ENCODE data around the gene GPR84. TPM values are rescaled to one million over a fixed set of nuclear protein-coding genes. Genes with fewer than 3 reads are reported as not detected.

Gene GPR84
- total and polyA plus RNA-seq, 2 donors (not counting 3 experiments of a cell fraction or from before 2014, with no cell fraction given): not detected

GRCh38 chr12:54368709-54369596 is 4.7 kb upstream of the GPR84 start:
- Histone ChIP-seq H3K36me3 (ENCODE audit: control insufficient read depth in 2 of 2, extremely low read depth in 1 of 2, insufficient read depth in 2 of 2, low read length in 2 of 2) (no peaks in the 10 kb centered on the region), H3K79me2 (ENCODE audit: control insufficient read depth, insufficient read depth, low read length) (no peaks in the 10 kb centered on the region), H3K4me1 (ENCODE audit: control insufficient read depth, extremely low read depth, insufficient read depth, low read length) (peaks cover 33% of the 10 kb centered on the region), H3K4me3 (replicated peaks in 1 of 3; ENCODE audit: insufficient read depth in 1 of 3, low read depth in 1 of 3, low read length in 3 of 3) (peak overlapping the region; percentile 6 to 39 (median 23)), H4K20me1 (replicated peaks; ENCODE audit: control insufficient read depth, extremely low read depth, insufficient read depth, low read length) (no peaks in the 10 kb centered on the region), H3K9ac (replicated peaks; ENCODE audit: extremely low read depth, insufficient read depth, low read length) (no peak overlapping the region), H3K9me3 (replicated peaks; ENCODE audit: control insufficient read depth, insufficient read depth, low read length) (no peaks in the 10 kb centered on the region), H2AFZ (ENCODE audit: low read depth, low read length) (peak overlapping the region; percentile 68), H3K27me3 (ENCODE audit: control insufficient read depth in 2 of 2, insufficient read depth in 2 of 2, low read length in 2 of 2) (no peaks in the 10 kb centered on the region), H3K9me1 (replicated peaks; ENCODE audit: control insufficient read depth, extremely low read depth, insufficient read depth, low read length) (no peaks in the 10 kb centered on the region), H3K4me2 (ENCODE audit: insufficient read depth, low read length) (peak overlapping the region; percentile 68), H3K27ac (ENCODE audit: insufficient read depth, low read depth, low read length) (no peak overlapping the region)
- DNase-seq (ENCODE audit: low read depth, low spot score): peak; percentile 85
- BruUV-seq (replicated peaks): TSS peak; percentile 45
- intact Hi-C loops (cut with micrococcal nuclease) (loop anchor here (1.0 to 10.0 kb wide), 4 partner anchors 74 to 364 kb away; partner anchors contain the start of genes HOXC8 and HOXC9), dilution Hi-C loops (cut with MboI; ENCODE audit: extremely low pct_ligation_motif_present, low sequenced_read_pairs) (no loop called here)
- TF ChIP-seq FOS (IDR thresholded peaks at IDR 0.05; ENCODE audit: borderline replicate concordance, insufficient read depth, low read length): no peak
- no peak for TF ChIP-seq POLR2A (IDR thresholded peaks at IDR 0.05; ENCODE audit: low read depth, low read length)
- no peak for TF ChIP-seq GATA2 (IDR thresholded peaks at IDR 0.05; ENCODE audit: insufficient read depth, insufficient read length, low read depth, low read length)
- peak; percentile 91 to 92 for TF ChIP-seq CTCF (IDR thresholded peaks at IDR 0.05; ENCODE audit: extremely low read depth in 1 of 2, insufficient read depth in 1 of 2, low read depth in 1 of 2, low read length in 2 of 2)
- TF ChIP-seq, protein P1, sequence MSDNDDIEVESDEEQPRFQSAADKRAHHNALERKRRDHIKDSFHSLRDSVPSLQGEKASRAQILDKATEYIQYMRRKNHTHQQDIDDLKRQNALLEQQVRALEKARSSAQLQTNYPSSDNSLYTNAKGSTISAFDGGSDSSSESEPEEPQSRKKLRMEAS (IDR thresholded peaks at IDR 0.05; ENCODE audit: insufficient read depth, insufficient read length): no peak
- TF ChIP-seq JUN (IDR thresholded peaks at IDR 0.05; ENCODE audit: borderline replicate concordance, insufficient read depth, insufficient read length, low read depth): no peak
- TF ChIP-seq EZH2 (IDR thresholded peaks at IDR 0.05; ENCODE audit: borderline replicate concordance, low read depth, low read length, severe bottlenecking): no peak
- FAIRE-seq: peak; percentile 96
- ChIA-PET POLR2A (interaction anchor here (1.0 to 1.1 kb wide), 2 partner anchors 82 to 89 kb away, joined by 4 read pairs; partner anchors contain the start of genes CBX5 and HNRNPA1), CTCF (interaction anchor here (0.6 to 1.8 kb wide), 25 partner anchors 10 to 168 kb away, joined by 3 to 34 read pairs (median 5); partner anchors contain the start of gene COPZ1)

Data from endothelial cell of umbilical vein (primary cell).